ENCODE data around the gene FOXP1.

The FOXP1 gene

GRCh38 chr3:71453822-71454511, 129.6 kb downstream of the FOXP1 start:
- Histone ChIP-seq H3K4me2 (ENCODE audit: low read length) (peak overlapping the region; percentile 96), H3K27ac (ENCODE audit: low read depth, low read length) (peak overlapping the region; percentile 86)

GRCh38 chr3:71453319-71453718, 130.2 kb downstream of the FOXP1 start:
- peaks cover 7% of the 10 kb centered on the region; the same call in 1 of the 2 replicates for H3K36me3 ChIP-seq (ENCODE audit: control insufficient read depth, low read length)
- H3F3A ChIP-seq (ENCODE audit: control insufficient read depth, insufficient read depth), result peaks cover 31% of the 10 kb centered on the region
- no peaks in the 10 kb centered on the region for H4K20me1 ChIP-seq (ENCODE audit: control insufficient read depth, insufficient read depth, low read depth, low read length)
- TF ChIP-seq CTCF (IDR thresholded peaks at IDR 0.05; ENCODE audit: low read depth, low read length, poor library complexity, severe bottlenecking) (no peak), EZH2phosphoT487 (IDR thresholded peaks at IDR 0.05; ENCODE audit: borderline replicate concordance, low read length) (no peak)
- H3K9me2 ChIP-seq (replicated peaks; ENCODE audit: control insufficient read depth, low read length), result no peaks in the 10 kb centered on the region
- no peaks in the 10 kb centered on the region for H3K27me3 ChIP-seq (ENCODE audit: control insufficient read depth, low read length)
- peak overlapping the region; percentile 70 for H3K4me3 ChIP-seq (ENCODE audit: low read length)
- H3K27ac ChIP-seq (ENCODE audit: low read depth, low read length), result peak overlapping the region; percentile 86
- peak overlapping the region; percentile 96 for H3K4me2 ChIP-seq (ENCODE audit: low read length)
- no peaks in the 10 kb centered on the region for H3K9me3 ChIP-seq (ENCODE audit: control insufficient read depth, insufficient read depth, low read length)
- peaks cover 100% of the 10 kb centered on the region for H3K4me1 ChIP-seq (ENCODE audit: control insufficient read depth, low read length)
- H3K79me2 ChIP-seq (ENCODE audit: control insufficient read depth, low read length), result peaks cover 100% of the 10 kb centered on the region

More at GRCh38 chr3:71453822-71454511, 129.6 kb downstream of the FOXP1 start:
- H3K27me3 ChIP-seq (ENCODE audit: control insufficient read depth, low read length), result no peaks in the 10 kb centered on the region
- peaks cover 33% of the 10 kb centered on the region for H3F3A ChIP-seq (ENCODE audit: control insufficient read depth, insufficient read depth)
- H3K36me3 ChIP-seq (ENCODE audit: control insufficient read depth, low read length), result peaks cover 7% of the 10 kb centered on the region; the same call in 1 of the 2 replicates
- H3K4me3 ChIP-seq (ENCODE audit: low read length), result peak overlapping the region; percentile 70
- no peak for TF ChIP-seq EZH2phosphoT487 (IDR thresholded peaks at IDR 0.05; ENCODE audit: borderline replicate concordance, low read length)
- TF ChIP-seq CTCF (IDR thresholded peaks at IDR 0.05; ENCODE audit: low read depth, low read length, poor library complexity, severe bottlenecking), result no peak
- H3K4me1 ChIP-seq (ENCODE audit: control insufficient read depth, low read length), result peaks cover 100% of the 10 kb centered on the region
- no peaks in the 10 kb centered on the region for H3K9me2 ChIP-seq (replicated peaks; ENCODE audit: control insufficient read depth, low read length)
- H3K79me2 ChIP-seq (ENCODE audit: control insufficient read depth, low read length), result peaks cover 100% of the 10 kb centered on the region
- H4K20me1 ChIP-seq (ENCODE audit: control insufficient read depth, insufficient read depth, low read depth, low read length), result no peaks in the 10 kb centered on the region
- no peaks in the 10 kb centered on the region for H3K9me3 ChIP-seq (ENCODE audit: control insufficient read depth, insufficient read depth, low read length)

- Histone ChIP-seq H3F3A (ENCODE audit: control insufficient read depth, insufficient read depth) (peaks cover 31% of the 10 kb centered on the region), H4K20me1 (ENCODE audit: control insufficient read depth, insufficient read depth, low read depth, low read length) (no peaks in the 10 kb centered on the region), H3K4me1 (ENCODE audit: control insufficient read depth, low read length) (peaks cover 100% of the 10 kb centered on the region), H3K27ac (ENCODE audit: low read depth, low read length) (0 out of 2 replicates have a peak overlapping the region, but pooled peaks have one; percentile 38), H3K9me3 (ENCODE audit: control insufficient read depth, insufficient read depth, low read length) (no peaks in the 10 kb centered on the region), H3K4me3 (ENCODE audit: low read length) (peak overlapping the region; percentile 51), H3K36me3 (ENCODE audit: control insufficient read depth, low read length) (peaks cover 8% of the 10 kb centered on the region), H3K27me3 (ENCODE audit: control insufficient read depth, low read length) (no peaks in the 10 kb centered on the region), H3K79me2 (ENCODE audit: control insufficient read depth, low read length) (peaks cover 100% of the 10 kb centered on the region), H3K9me2 (replicated peaks; ENCODE audit: control insufficient read depth, low read length) (no peaks in the 10 kb centered on the region), H3K4me2 (ENCODE audit: low read length) (peak overlapping the region; percentile 96)
- no peak for TF ChIP-seq CTCF (IDR thresholded peaks at IDR 0.05; ENCODE audit: low read depth, low read length, poor library complexity, severe bottlenecking)
- no peak for TF ChIP-seq EZH2phosphoT487 (IDR thresholded peaks at IDR 0.05; ENCODE audit: borderline replicate concordance, low read length)
These were observed 131.7 kb downstream of the FOXP1 start for GRCh38 chr3:71451812-71452211.
